ENCODE measurements around the gene PTPN7.

GRCh38 chr1:202105571-202106339 is 54.6 kb downstream of the PTPN7 start:
- TF ChIP-seq, protein P1, sequence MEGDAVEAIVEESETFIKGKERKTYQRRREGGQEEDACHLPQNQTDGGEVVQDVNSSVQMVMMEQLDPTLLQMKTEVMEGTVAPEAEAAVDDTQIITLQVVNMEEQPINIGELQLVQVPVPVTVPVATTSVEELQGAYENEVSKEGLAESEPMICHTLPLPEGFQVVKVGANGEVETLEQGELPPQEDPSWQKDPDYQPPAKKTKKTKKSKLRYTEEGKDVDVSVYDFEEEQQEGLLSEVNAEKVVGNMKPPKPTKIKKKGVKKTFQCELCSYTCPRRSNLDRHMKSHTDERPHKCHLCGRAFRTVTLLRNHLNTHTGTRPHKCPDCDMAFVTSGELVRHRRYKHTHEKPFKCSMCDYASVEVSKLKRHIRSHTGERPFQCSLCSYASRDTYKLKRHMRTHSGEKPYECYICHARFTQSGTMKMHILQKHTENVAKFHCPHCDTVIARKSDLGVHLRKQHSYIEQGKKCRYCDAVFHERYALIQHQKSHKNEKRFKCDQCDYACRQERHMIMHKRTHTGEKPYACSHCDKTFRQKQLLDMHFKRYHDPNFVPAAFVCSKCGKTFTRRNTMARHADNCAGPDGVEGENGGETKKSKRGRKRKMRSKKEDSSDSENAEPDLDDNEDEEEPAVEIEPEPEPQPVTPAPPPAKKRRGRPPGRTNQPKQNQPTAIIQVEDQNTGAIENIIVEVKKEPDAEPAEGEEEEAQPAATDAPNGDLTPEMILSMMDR (conservative IDR thresholded peaks at IDR 0.05; ENCODE audit: low read depth, low read length) = no peak
- TF ChIP-seq EZH2 (IDR thresholded peaks at IDR 0.05; ENCODE audit: borderline replicate concordance, low read depth, low read length, poor library complexity, severe bottlenecking) = no peak
